Stimulated activated CD8-positive, alpha-beta memory T cell treated with anti-CD3 and anti-CD28 coated beads, Interleukin-4, amount 100 ng/mL, for 1 hour (primary cell): ENCODE data around the gene PDZRN3.

Source experiments
- DNase-seq, 2 donors: peaks; one replicate each; pipeline ENCODE4 v3.0.0-alpha.2; 2020; ENCODE audit warnings: low read depth in 2 of 2, low spot score in 1 of 2

Gene PDZRN3

DNA sequence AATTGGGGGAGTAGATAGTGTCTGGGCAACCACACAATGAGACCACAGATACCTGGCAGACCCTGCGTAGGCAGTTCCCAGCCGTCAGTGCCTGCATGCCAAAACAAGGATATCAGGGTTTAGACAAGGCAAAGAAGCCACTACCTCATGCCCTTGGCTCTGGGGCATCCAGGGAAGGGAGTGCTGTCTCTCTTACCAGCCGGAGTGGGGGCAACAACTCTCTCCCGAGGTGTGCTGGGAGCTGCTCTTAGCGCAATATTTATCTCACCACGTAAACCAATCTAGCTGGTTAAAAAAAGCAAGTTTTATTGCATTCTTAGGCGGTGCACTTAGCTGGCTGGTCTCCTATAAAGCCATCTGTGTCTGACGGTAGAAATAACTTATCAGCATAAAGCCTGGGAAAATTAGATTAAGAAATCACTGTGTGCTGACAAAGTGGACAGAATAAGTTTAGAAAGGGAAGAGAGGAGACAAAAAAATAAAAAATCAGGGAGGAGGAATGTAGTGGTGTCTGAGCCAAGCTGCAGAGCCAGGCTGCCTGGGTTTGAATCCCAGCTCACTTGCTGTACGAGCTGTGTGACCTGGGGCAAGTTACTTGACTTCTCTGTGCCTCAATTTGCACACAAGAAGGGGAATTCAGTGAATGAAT is 273.2 kb downstream of the PDZRN3 start:
- DNase-seq, result no peak

DNA sequence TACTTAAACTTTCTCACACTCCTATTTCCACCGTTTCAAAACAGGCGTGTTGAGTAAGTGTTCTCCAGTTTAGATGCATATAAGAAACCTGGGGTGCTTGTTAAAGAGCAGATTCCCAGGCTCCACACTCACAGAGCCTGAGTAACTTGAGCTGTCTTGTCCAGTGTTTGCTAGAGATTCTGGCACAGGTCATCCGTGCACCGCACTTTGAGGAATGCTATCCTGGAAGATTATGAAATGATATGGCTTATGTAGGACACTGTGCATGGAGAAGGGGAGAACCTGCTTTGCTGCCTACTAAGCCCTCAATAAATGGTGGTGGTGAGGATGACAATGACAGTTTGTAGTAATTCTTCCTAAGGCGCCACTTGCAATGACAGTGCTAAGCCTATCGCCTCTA is 273.7 kb downstream of the PDZRN3 start:
- DNase-seq, result no peak

DNA sequence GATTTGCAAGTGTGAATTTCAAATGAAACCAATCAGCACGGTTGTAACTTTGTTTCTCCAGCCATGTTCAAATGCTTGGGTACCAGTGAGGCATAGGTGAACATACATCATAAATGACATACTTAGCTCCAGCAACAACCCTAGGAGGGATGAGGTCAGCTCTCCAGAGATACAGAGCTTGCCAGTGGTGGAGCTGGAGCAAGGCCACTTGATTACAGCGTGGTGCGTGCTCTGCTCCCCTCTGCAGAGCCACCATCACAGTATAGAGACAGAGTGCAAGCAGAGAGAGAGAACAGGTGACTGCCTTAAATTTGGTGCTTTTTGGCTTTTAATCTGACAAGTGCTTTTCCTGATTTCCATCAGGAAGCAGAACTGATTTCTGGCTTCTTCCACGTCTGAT is 275.1 kb downstream of the PDZRN3 start:
- no peak for DNase-seq

DNA sequence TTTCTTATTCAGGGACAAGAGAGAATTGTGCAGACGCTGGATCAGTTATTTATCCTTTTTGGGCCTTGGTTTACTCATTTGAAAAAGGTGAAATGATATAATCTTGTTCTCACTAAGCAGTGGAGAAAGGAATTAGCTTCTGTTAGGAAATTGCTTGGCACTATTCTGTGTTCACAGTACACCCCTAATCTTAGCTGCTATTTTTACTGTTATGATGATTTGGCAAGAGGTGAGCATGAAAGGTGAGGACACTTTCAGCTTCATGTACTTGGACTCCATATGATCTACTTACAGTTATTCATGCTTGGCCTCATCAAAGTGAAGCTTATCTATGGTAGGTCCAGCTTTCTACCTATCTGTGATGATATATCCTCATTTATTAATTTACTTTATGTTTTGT is 282.7 kb downstream of the PDZRN3 start:
- DNase-seq, result no peak

DNA sequence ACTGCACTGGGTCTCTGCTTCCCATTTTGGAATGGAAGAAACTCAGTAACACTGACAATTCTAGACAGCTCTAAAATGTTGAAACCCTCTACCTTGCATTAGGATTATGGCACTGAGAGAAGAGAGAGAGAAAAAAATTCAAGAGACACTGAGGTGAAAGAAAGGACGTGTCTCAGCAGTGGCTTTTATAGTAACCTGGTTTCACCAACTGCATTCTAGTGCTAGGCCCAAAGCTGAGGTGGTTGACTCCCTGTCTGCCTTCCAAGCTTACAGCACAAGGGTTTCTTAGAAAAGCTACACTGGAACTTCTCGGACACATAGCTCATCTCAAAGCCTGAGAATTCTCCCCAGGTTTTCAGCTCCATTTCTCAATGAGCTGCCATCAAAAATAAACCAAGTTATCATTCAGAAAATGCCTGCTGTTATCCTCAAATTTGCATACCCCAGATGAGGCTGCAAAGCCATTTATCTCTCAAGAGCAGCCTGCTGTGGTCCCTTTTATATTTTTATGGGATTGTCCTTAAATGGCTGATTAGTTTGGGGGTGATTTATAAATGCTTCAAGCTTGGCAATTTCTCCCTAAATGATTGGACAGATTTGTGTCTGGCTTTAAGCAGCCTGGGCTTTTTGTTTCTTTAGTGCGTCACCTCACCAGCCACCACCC is 283.3 kb downstream of the PDZRN3 start:
- no peak for DNase-seq

DNA sequence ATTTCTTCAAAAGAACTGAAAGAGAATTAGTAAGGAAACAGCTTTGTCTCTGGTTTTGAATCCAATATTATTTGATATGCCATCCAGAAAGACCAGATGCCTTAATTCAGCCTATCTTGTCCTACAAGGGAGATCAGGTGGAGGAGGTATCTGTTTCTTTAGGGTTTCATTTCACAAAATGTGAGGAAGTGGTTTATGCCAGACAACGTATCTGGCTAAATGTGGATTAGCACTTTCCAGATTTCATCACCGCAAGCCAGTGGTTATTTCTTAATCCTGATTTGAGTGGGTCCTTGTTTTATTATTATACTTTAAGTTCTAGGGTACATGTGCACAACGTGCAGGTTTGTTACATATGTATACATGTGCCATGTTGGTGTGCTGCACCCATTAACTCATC is 292.2 kb downstream of the PDZRN3 start:
- no peak for DNase-seq
